Muscle layer of duodenum (tissue), 2 donors: ENCODE data around the gene NBAS.
A peak's percentile ranks its signal among the peaks of the same experiment; 100 is the strongest.

Experiments
- H3K27ac ChIP-seq: one replicate; pipeline ENCODE4 v1.7.0; 2013; ENCODE audit warnings: mild to moderate bottlenecking, low read length
- H3K27me3 ChIP-seq: one replicate; pipeline ENCODE4 v1.7.0; 2013; ENCODE audit warnings: low read depth, mild to moderate bottlenecking, control low read depth, low read length
- H3K36me3 ChIP-seq, 2 donors: one replicate each; pipeline ENCODE4 v1.7.0; 2013; ENCODE audit warnings: low read length in 2 of 2, control low read depth in 1 of 2, mild to moderate bottlenecking in 1 of 2; ENCODE audit not compliant: insufficient read depth in 2 of 2, control insufficient read depth in 1 of 2
- H3K4me1 ChIP-seq, 2 donors: one replicate each; pipeline ENCODE4 v1.7.0; 2013; ENCODE audit warnings: low read length in 2 of 2, mild to moderate bottlenecking in 2 of 2, control low read depth in 1 of 2, moderate library complexity in 1 of 2; ENCODE audit not compliant: insufficient read depth in 2 of 2, control insufficient read depth in 1 of 2
- H3K4me3 ChIP-seq, 2 donors: one replicate each; pipeline ENCODE4 v1.7.0; 2013; ENCODE audit warnings: low read length in 2 of 2, low read depth in 1 of 2, mild to moderate bottlenecking in 1 of 2
- H3K9me3 ChIP-seq, 2 donors: one replicate each; pipeline ENCODE4 v1.7.0; 2013; ENCODE audit warnings: low read length in 2 of 2, control low read depth in 1 of 2, mild to moderate bottlenecking in 1 of 2; ENCODE audit not compliant: control insufficient read depth in 1 of 2
- donor health status: healthy.

The NBAS gene

GRCh38 chr2:15566912-15567311, 5.8 kb upstream of the NBAS start:
- Histone ChIP-seq H3K36me3 (no peaks in the 10 kb centered on the region), H3K27me3 (no peaks in the 10 kb centered on the region), H3K4me3 (no peak overlapping the region), H3K4me1 (peaks cover 0 to 6% of the 10 kb centered on the region in 2 donors), H3K27ac (no peak overlapping the region), H3K9me3 (no peaks in the 10 kb centered on the region)

- no peaks in the 10 kb centered on the region for H3K9me3 ChIP-seq
- H3K4me3 ChIP-seq, result no peak overlapping the region
- no peaks in the 10 kb centered on the region for H3K27me3 ChIP-seq
- no peak overlapping the region for H3K27ac ChIP-seq
- H3K4me1 ChIP-seq, result peaks cover 0 to 6% of the 10 kb centered on the region in 2 donors
- no peaks in the 10 kb centered on the region for H3K36me3 ChIP-seq
Observed at GRCh38 chr2:15565994-15566671, 5.0 kb upstream of the NBAS start.

- no peaks in the 10 kb centered on the region for H3K27me3 ChIP-seq
- H3K9me3 ChIP-seq, result no peaks in the 10 kb centered on the region
- H3K36me3 ChIP-seq, result no peaks in the 10 kb centered on the region
Observed at GRCh38 chr2:15565392-15565791, 4.3 kb upstream of the NBAS start.

GRCh38 chr2:15563227-15564100, 2.3 kb upstream of the NBAS start:
- H3K4me1 ChIP-seq, result peaks cover 6 to 18% of the 10 kb centered on the region in 2 donors

More at GRCh38 chr2:15565392-15565791, 4.3 kb upstream of the NBAS start:
- Histone ChIP-seq H3K4me3 (no peak overlapping the region), H3K4me1 (peaks cover 0 to 6% of the 10 kb centered on the region in 2 donors), H3K27ac (no peak overlapping the region)

GRCh38 chr2:15562354-15563031, 1.4 kb upstream of the NBAS start:
- no peaks in the 10 kb centered on the region for H3K9me3 ChIP-seq
- peak overlapping the region; percentile 92 to 99 for H3K4me3 ChIP-seq
- no peaks in the 10 kb centered on the region for H3K36me3 ChIP-seq
- peaks cover 6 to 23% of the 10 kb centered on the region in 2 donors for H3K4me1 ChIP-seq
- H3K27me3 ChIP-seq, result no peaks in the 10 kb centered on the region
- no peak overlapping the region for H3K27ac ChIP-seq

More at GRCh38 chr2:15563227-15564100, 2.3 kb upstream of the NBAS start:
- no peaks in the 10 kb centered on the region for H3K9me3 ChIP-seq
- no peak overlapping the region for H3K4me3 ChIP-seq
- no peaks in the 10 kb centered on the region for H3K36me3 ChIP-seq
- no peaks in the 10 kb centered on the region for H3K27me3 ChIP-seq
- H3K27ac ChIP-seq, result no peak overlapping the region

- peaks cover 6 to 23% of the 10 kb centered on the region in 2 donors for H3K4me1 ChIP-seq
- H3K27me3 ChIP-seq, result no peaks in the 10 kb centered on the region
- peak overlapping the region; percentile 86 for H3K27ac ChIP-seq
- no peaks in the 10 kb centered on the region for H3K9me3 ChIP-seq
- peak overlapping the region; percentile 92 to 99 for H3K4me3 ChIP-seq
- H3K36me3 ChIP-seq, result no peaks in the 10 kb centered on the region
Observed at GRCh38 chr2:15561574-15562344, 625 bp upstream of the NBAS start.

- peak overlapping the region; percentile 86 for H3K27ac ChIP-seq
- no peaks in the 10 kb centered on the region for H3K27me3 ChIP-seq
- H3K4me1 ChIP-seq, result peaks cover 6 to 23% of the 10 kb centered on the region in 2 donors
- peak overlapping the region; percentile 92 to 99 for H3K4me3 ChIP-seq
- H3K36me3 ChIP-seq, result no peaks in the 10 kb centered on the region
- H3K9me3 ChIP-seq, result no peaks in the 10 kb centered on the region
Observed at GRCh38 chr2:15560140-15560987, 770 bp downstream of the NBAS start.

- no peaks in the 10 kb centered on the region for H3K36me3 ChIP-seq
- no peaks in the 10 kb centered on the region for H3K9me3 ChIP-seq
- H3K27ac ChIP-seq, result no peak overlapping the region
- H3K4me3 ChIP-seq, result peak overlapping the region; percentile 92 to 99
- no peaks in the 10 kb centered on the region for H3K27me3 ChIP-seq
- H3K4me1 ChIP-seq, result peaks cover 6 to 23% of the 10 kb centered on the region in 2 donors
Observed at GRCh38 chr2:15559379-15560139, 1.6 kb downstream of the NBAS start.

GRCh38 chr2:15557887-15558311, 3.2 kb downstream of the NBAS start:
- peaks cover 6 to 23% of the 10 kb centered on the region in 2 donors for H3K4me1 ChIP-seq
- no peak overlapping the region for H3K4me3 ChIP-seq
- peaks cover 3% of the 10 kb centered on the region in 2 donors for H3K36me3 ChIP-seq
- no peaks in the 10 kb centered on the region for H3K9me3 ChIP-seq
- H3K27me3 ChIP-seq, result no peaks in the 10 kb centered on the region
- no peak overlapping the region for H3K27ac ChIP-seq
